WERI-Rb-1 (cell line): ENCODE data around the gene CCDC186.
"Not testable (repeated sequence)": the region's sequence is repeated elsewhere in the genome, so short reads cannot be mapped to it uniquely, and the experiment has no call there.

Experiments used
- DNase-seq: peaks from one replicate; pipeline ENCODE4 v3.0.0-alpha.2; 2020
- H3K27ac ChIP-seq: fragments of 250-450 bp; sonication (Bioruptor Pico); 2 replicates; pipeline ENCODE4 v1.5.1; 2020; ENCODE audit warnings: mild to moderate bottlenecking, moderate library complexity
- H3K27me3 ChIP-seq: fragments of 250-450 bp; sonication (Bioruptor Pico); 2 replicates; pipeline ENCODE4 v1.5.1; 2021; ENCODE audit warnings: mild to moderate bottlenecking, low read depth, moderate library complexity; ENCODE audit not compliant: insufficient read depth, severe bottlenecking
- H3K36me3 ChIP-seq: fragments of 250-450 bp; sonication (Bioruptor Pico); 2 replicates; pipeline ENCODE4 v1.5.1; 2020; ENCODE audit warnings: mild to moderate bottlenecking, moderate library complexity
- H3K4me3 ChIP-seq: 2 replicates; pipeline ENCODE4 v1.5.1; 2011; ENCODE audit warnings: low read depth, mild to moderate bottlenecking, control low read depth, low read length
- H3K9me3 ChIP-seq: fragments of 250-450 bp; sonication (Bioruptor Pico); 2 replicates; pipeline ENCODE4 v1.5.1; 2021; ENCODE audit warnings: mild to moderate bottlenecking, moderate library complexity; ENCODE audit not compliant: severe bottlenecking
- CTCF ChIP-seq: IDR thresholded peaks from 2 replicates; pipeline ENCODE4 v1.5.1; 2011; ENCODE audit warnings: low read depth, mild to moderate bottlenecking, control low read depth, inconsistent platforms, low read length

Gene CCDC186

GRCh38 chr10:114151486-114151885, 22.5 kb downstream of the CCDC186 start:
- no peak overlapping the region for H3K27ac ChIP-seq
- no peak for TF ChIP-seq CTCF
- H3K36me3 ChIP-seq: no peaks in the 10 kb centered on the region
- no peak overlapping the region for H3K4me3 ChIP-seq
- H3K9me3 ChIP-seq: no peaks in the 10 kb centered on the region
- DNase-seq: no peak
- H3K27me3 ChIP-seq: no peaks in the 10 kb centered on the region

GRCh38 chr10:114149476-114149875, 24.5 kb downstream of the CCDC186 start:
- H3K36me3 ChIP-seq, DNase-seq, H3K9me3 ChIP-seq, H3K4me3 ChIP-seq, H3K27ac ChIP-seq, H3K27me3 ChIP-seq: not testable (repeated sequence)

- no peaks in the 10 kb centered on the region for H3K9me3 ChIP-seq
- no peak overlapping the region for H3K27ac ChIP-seq
- peaks cover 3% of the 10 kb centered on the region; the same call in 1 of the 2 replicates for H3K36me3 ChIP-seq
- no peak overlapping the region for H3K4me3 ChIP-seq
- DNase-seq: no peak
- TF ChIP-seq CTCF: no peak
- H3K27me3 ChIP-seq: no peaks in the 10 kb centered on the region
Measured at GRCh38 chr10:114143160-114143559, 30.8 kb downstream of the CCDC186 start.

- peaks cover 3% of the 10 kb centered on the region; the same call in 1 of the 2 replicates for H3K36me3 ChIP-seq
- H3K4me3 ChIP-seq: no peak overlapping the region
- TF ChIP-seq CTCF: no peak
- no peaks in the 10 kb centered on the region for H3K27me3 ChIP-seq
- H3K9me3 ChIP-seq: no peaks in the 10 kb centered on the region
- H3K27ac ChIP-seq: no peak overlapping the region
- DNase-seq: no peak
Measured at GRCh38 chr10:114142018-114142417, 32.0 kb downstream of the CCDC186 start.

- not testable (repeated sequence) for H3K36me3 ChIP-seq, DNase-seq, H3K9me3 ChIP-seq, H3K27ac ChIP-seq, H3K27me3 ChIP-seq, H3K4me3 ChIP-seq
Measured at GRCh38 chr10:114140827-114141226, 33.2 kb downstream of the CCDC186 start.

GRCh38 chr10:114140036-114140435, 34.0 kb downstream of the CCDC186 start:
- no peak overlapping the region for H3K4me3 ChIP-seq
- no peak for TF ChIP-seq CTCF

GRCh38 chr10:114138581-114138980, 35.4 kb downstream of the CCDC186 start:
- Histone ChIP-seq H3K36me3 (peaks cover 8% of the 10 kb centered on the region), H3K9me3 (no peaks in the 10 kb centered on the region), H3K4me3 (no peak overlapping the region), H3K27me3 (no peaks in the 10 kb centered on the region), H3K27ac (no peak overlapping the region)
- no peak for DNase-seq
- no peak for TF ChIP-seq CTCF

More at GRCh38 chr10:114140036-114140435, 34.0 kb downstream of the CCDC186 start:
- Histone ChIP-seq H3K36me3 (peaks cover 3% of the 10 kb centered on the region; the same call in 1 of the 2 replicates), H3K27me3 (no peaks in the 10 kb centered on the region), H3K9me3 (no peaks in the 10 kb centered on the region), H3K27ac (no peak overlapping the region)
- no peak for DNase-seq
